ENCODE results near the gene ZMYND15. TPM values are rescaled to one million over a fixed set of nuclear protein-coding genes. Genes with fewer than 3 reads are reported as not detected.

Gene ZMYND15
- total and polyA plus RNA-seq, 2 of the 13 experiments (the other 11 are each of a cell fraction or from before 2014, with no cell fraction given), result 0.24 to 2.7 TPM

- TF ChIP-seq, protein P1, sequence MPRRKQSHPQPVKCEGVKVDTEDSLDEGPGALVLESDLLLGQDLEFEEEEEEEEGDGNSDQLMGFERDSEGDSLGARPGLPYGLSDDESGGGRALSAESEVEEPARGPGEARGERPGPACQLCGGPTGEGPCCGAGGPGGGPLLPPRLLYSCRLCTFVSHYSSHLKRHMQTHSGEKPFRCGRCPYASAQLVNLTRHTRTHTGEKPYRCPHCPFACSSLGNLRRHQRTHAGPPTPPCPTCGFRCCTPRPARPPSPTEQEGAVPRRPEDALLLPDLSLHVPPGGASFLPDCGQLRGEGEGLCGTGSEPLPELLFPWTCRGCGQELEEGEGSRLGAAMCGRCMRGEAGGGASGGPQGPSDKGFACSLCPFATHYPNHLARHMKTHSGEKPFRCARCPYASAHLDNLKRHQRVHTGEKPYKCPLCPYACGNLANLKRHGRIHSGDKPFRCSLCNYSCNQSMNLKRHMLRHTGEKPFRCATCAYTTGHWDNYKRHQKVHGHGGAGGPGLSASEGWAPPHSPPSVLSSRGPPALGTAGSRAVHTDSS (CRISPR knock-in tag; conservative IDR thresholded peaks at IDR 0.05), result no peak
- no peak for TF ChIP-seq ZNF460 (CRISPR knock-in tag; IDR thresholded peaks at IDR 0.05; ENCODE audit: borderline replicate concordance)
- TF ChIP-seq, protein P2, sequence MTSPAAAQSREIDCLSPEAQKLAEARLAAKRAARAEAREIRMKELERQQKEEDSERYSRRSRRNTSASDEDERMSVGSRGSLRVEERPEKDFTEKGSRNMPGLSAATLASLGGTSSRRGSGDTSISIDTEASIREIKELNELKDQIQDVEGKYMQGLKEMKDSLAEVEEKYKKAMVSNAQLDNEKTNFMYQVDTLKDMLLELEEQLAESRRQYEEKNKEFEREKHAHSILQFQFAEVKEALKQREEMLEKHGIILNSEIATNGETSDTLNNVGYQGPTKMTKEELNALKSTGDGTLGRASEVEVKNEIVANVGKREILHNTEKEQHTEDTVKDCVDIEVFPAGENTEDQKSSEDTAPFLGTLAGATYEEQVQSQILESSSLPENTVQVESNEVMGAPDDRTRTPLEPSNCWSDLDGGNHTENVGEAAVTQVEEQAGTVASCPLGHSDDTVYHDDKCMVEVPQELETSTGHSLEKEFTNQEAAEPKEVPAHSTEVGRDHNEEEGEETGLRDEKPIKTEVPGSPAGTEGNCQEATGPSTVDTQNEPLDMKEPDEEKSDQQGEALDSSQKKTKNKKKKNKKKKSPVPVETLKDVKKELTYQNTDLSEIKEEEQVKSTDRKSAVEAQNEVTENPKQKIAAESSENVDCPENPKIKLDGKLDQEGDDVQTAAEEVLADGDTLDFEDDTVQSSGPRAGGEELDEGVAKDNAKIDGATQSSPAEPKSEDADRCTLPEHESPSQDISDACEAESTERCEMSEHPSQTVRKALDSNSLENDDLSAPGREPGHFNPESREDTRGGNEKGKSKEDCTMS (CRISPR knock-in tag; conservative IDR thresholded peaks at IDR 0.05), result no peak
- TF ChIP-seq, protein P3, sequence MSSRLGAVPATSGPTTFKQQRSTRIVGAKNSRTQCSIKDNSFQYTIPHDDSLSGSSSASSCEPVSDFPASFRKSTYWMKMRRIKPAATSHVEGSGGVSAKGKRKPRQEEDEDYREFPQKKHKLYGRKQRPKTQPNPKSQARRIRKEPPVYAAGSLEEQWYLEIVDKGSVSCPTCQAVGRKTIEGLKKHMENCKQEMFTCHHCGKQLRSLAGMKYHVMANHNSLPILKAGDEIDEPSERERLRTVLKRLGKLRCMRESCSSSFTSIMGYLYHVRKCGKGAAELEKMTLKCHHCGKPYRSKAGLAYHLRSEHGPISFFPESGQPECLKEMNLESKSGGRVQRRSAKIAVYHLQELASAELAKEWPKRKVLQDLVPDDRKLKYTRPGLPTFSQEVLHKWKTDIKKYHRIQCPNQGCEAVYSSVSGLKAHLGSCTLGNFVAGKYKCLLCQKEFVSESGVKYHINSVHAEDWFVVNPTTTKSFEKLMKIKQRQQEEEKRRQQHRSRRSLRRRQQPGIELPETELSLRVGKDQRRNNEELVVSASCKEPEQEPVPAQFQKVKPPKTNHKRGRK (CRISPR knock-in tag; IDR thresholded peaks at IDR 0.05), result no peak
- 0 out of 2 replicates have a peak, but pooled peaks have one; percentile 27 for TF ChIP-seq ZNF263 (CRISPR knock-in tag; IDR thresholded peaks at IDR 0.05)
- TF ChIP-seq LBX2 (CRISPR knock-in tag; IDR thresholded peaks at IDR 0.05; ENCODE audit: borderline replicate concordance), result no peak
- TF ChIP-seq YEATS4 (CRISPR knock-in tag; IDR thresholded peaks at IDR 0.05; ENCODE audit: borderline replicate concordance), result no peak; the same call in 1 of the 2 replicates
- TF ChIP-seq, protein P4, sequence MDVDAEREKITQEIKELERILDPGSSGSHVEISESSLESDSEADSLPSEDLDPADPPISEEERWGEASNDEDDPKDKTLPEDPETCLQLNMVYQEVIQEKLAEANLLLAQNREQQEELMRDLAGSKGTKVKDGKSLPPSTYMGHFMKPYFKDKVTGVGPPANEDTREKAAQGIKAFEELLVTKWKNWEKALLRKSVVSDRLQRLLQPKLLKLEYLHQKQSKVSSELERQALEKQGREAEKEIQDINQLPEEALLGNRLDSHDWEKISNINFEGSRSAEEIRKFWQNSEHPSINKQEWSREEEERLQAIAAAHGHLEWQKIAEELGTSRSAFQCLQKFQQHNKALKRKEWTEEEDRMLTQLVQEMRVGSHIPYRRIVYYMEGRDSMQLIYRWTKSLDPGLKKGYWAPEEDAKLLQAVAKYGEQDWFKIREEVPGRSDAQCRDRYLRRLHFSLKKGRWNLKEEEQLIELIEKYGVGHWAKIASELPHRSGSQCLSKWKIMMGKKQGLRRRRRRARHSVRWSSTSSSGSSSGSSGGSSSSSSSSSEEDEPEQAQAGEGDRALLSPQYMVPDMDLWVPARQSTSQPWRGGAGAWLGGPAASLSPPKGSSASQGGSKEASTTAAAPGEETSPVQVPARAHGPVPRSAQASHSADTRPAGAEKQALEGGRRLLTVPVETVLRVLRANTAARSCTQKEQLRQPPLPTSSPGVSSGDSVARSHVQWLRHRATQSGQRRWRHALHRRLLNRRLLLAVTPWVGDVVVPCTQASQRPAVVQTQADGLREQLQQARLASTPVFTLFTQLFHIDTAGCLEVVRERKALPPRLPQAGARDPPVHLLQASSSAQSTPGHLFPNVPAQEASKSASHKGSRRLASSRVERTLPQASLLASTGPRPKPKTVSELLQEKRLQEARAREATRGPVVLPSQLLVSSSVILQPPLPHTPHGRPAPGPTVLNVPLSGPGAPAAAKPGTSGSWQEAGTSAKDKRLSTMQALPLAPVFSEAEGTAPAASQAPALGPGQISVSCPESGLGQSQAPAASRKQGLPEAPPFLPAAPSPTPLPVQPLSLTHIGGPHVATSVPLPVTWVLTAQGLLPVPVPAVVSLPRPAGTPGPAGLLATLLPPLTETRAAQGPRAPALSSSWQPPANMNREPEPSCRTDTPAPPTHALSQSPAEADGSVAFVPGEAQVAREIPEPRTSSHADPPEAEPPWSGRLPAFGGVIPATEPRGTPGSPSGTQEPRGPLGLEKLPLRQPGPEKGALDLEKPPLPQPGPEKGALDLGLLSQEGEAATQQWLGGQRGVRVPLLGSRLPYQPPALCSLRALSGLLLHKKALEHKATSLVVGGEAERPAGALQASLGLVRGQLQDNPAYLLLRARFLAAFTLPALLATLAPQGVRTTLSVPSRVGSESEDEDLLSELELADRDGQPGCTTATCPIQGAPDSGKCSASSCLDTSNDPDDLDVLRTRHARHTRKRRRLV (CRISPR knock-in tag; IDR thresholded peaks at IDR 0.05), result no peak
- no peak for TF ChIP-seq SMAD9 (CRISPR knock-in tag; IDR thresholded peaks at IDR 0.05)
- TF ChIP-seq ZBTB8A (CRISPR knock-in tag; IDR thresholded peaks at IDR 0.05; ENCODE audit: borderline replicate concordance, low read depth), result no peak
- TF ChIP-seq SNRNP70 (IDR thresholded peaks at IDR 0.05; ENCODE audit: low read depth, low read length), result no peak
- no peak for TF ChIP-seq RNF2 (conservative IDR thresholded peaks at IDR 0.05; ENCODE audit: low read depth)
- TF ChIP-seq ZFP36L1 (CRISPR knock-in tag; IDR thresholded peaks at IDR 0.05), result peak; percentile 72; the same call in 1 of the 2 replicates
- no peak for TF ChIP-seq RFXANK (CRISPR knock-in tag; IDR thresholded peaks at IDR 0.05)
Observed at GRCh38 chr17:4788159-4788806, 48.6 kb downstream of the ZMYND15 start (continued).
